Aorta (tissue), 5 donors: Measurements from ENCODE around the gene CYP2E1. TPM values are rescaled to one million over a fixed set of nuclear protein-coding genes. Genes with fewer than 3 reads are reported as not detected.
"Not testable (repeated sequence)": the region's sequence is repeated elsewhere in the genome, so short reads cannot be mapped to it uniquely, and the experiment has no call there.

ENCODE experiments used
- ATAC-seq: fragments of 200-7000 bp; cut with Tn5 transposase; one replicate; pipeline ENCODE4 v1.9.1; 2022; ENCODE audit warnings: moderate library complexity; ENCODE audit not compliant: low FRiP score
- DNase-seq, 2 donors: peaks; one replicate each; pipeline ENCODE4 v3.0.0-alpha.2; 2020
- H3K27ac ChIP-seq, 2 donors: one replicate each; pipeline ENCODE4 v1.5.1; 2013; ENCODE audit warnings: low read length in 2 of 2, mild to moderate bottlenecking in 2 of 2, moderate library complexity in 2 of 2, control low read depth in 1 of 2, inconsistent platforms in 1 of 2, low read depth in 1 of 2
- H3K27me3 ChIP-seq, 2 donors: one replicate each; pipeline ENCODE4 v1.6.1; 2013; ENCODE audit warnings: control low read depth in 1 of 2, low read length in 1 of 2, mild to moderate bottlenecking in 1 of 2, moderate library complexity in 1 of 2; ENCODE audit not compliant: insufficient read depth in 2 of 2, control insufficient read depth in 1 of 2
- H3K36me3 ChIP-seq, 2 donors: one replicate each; pipeline ENCODE4 v1.6.1; 2013; ENCODE audit warnings: control low read depth in 1 of 2, low read length in 1 of 2, mild to moderate bottlenecking in 1 of 2; ENCODE audit not compliant: insufficient read depth in 2 of 2, control insufficient read depth in 1 of 2
- H3K4me1 ChIP-seq, 2 donors: one replicate each; pipeline ENCODE4 v1.6.1; 2013; ENCODE audit warnings: low read length in 2 of 2, control low read depth in 1 of 2, mild to moderate bottlenecking in 1 of 2, moderate library complexity in 1 of 2; ENCODE audit not compliant: insufficient read depth in 2 of 2, control insufficient read depth in 1 of 2
- H3K4me3 ChIP-seq, 2 donors: one replicate each; pipeline ENCODE4 v1.5.1; 2013; ENCODE audit warnings: low read length in 2 of 2, control low read depth in 1 of 2, mild to moderate bottlenecking in 1 of 2
- H3K9me3 ChIP-seq: one replicate; pipeline ENCODE4 v1.6.1; 2013; ENCODE audit warnings: mild to moderate bottlenecking, low read length; ENCODE audit not compliant: control insufficient read depth
- WGBS, 2 donors: extraction: QIAGEN DNeasy Blood & Tissue Kit; methylation state at CpG; one replicate each; pipeline ENCODE4 v1.1.7; 2013; 5-methylcytosine and 5-hydroxymethylcytosine counted together
- intact Hi-C, 2 donors: fragments of 100-400 bp; cut with DNase I; formaldehyde crosslinking; loops; one replicate each; pipeline versions ENCODE4 v1.14.2 to v1.15.0; 2022
- polyA plus RNA-seq, 2 donors: library from polyadenylated mRNA; stranded (reverse); fragments of 200-250 nt; gene quantifications; one replicate each; pipeline ENCODE4 v1.2.3, GENCODE V29; 2013
- total RNA-seq, 2 donors: library from RNA; stranded (reverse); fragmentation: NEBNext Ultra II Directional; extraction: Animal tissue kit (Norgen Biotek cat#: 25700); gene quantifications; one replicate each; pipeline ENCODE4 v1.2.1, GENCODE V29; 2021
- donor health status: healthy with polysubstance abuse.
- donor health status: Bipolar disorder and iron deficiency.
- donor health status: DM: no; HTN: no; CAD: no.
- donor health status: DM: no; HTN: no; CAD: no.
- donor health status: DM: yes; HTN: yes; CAD: no.

The CYP2E1 gene
- total and polyA plus RNA-seq, 4 donors, result 0.63 to 6.9 (median 4.0) TPM

DNA sequence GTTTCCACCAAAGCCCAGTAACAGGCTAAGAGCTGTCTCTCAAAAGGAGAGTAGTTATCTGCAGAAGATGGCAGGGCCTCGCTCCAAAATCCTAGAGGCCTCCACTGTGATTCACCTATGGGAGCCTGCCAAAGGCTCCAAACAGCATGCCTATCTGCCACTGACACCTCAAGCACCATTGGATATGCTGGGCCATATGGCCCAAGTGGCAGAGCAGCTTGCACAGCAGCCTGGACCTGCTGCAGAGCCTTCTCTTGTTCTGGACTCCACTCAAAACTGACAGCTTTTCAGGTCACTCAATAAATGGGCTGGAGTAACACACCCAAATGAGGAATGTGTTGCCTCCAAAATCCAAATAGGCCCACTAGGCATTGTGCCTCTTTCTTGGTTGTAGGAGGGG is 28.0 kb upstream of the CYP2E1 start:
- H3K4me3 ChIP-seq, H3K27ac ChIP-seq, intact Hi-C loops, ATAC-seq, H3K27me3 ChIP-seq, H3K4me1 ChIP-seq, H3K36me3 ChIP-seq, DNase-seq, H3K9me3 ChIP-seq: not testable (repeated sequence)
- 67 to 74% methylated on average over 1 of the region's 1 CpG for WGBS, 2 donors

GRCh38 chr10:133500897-133501296 is 26.3 kb upstream of the CYP2E1 start:
- H3K27me3 ChIP-seq, H3K4me1 ChIP-seq, intact Hi-C loops, DNase-seq, H3K27ac ChIP-seq, ATAC-seq, H3K36me3 ChIP-seq, H3K4me3 ChIP-seq, H3K9me3 ChIP-seq: not testable (repeated sequence)
- WGBS, 2 donors, result 65 to 66% methylated on average over 4 of the region's 4 CpGs

DNA sequence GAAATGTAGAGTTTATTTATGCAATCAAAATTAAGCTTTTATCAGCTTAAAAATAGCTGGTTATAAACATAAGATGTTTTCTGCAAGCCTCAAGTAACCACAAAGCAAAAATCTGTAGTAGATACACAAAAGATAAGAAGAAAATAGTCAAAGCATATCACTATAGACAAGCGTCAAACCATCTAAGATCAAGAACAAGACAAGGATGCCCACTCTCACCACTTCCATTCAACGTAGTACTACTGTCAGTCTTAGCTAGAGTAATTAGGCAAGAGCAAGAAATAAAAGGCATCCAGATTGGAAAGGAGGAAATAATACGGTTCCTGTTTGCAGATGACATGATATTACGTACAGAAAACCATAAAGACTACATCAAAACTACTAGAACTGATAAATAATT is 17.5 kb upstream of the CYP2E1 start:
- no peak overlapping the region for H3K4me3 ChIP-seq
- no peaks in the 10 kb centered on the region for H3K9me3 ChIP-seq
- DNase-seq, result no peak
- H3K27ac ChIP-seq, result no peak overlapping the region
- ATAC-seq, result no peak
- 78 to 83% methylated on average over 4 of the region's 4 CpGs for WGBS, 2 donors
- H3K27me3 ChIP-seq, result no peaks in the 10 kb centered on the region
- peaks cover 1 to 3% of the 10 kb centered on the region in 2 donors for H3K36me3 ChIP-seq
- H3K4me1 ChIP-seq, result no peaks in the 10 kb centered on the region
- intact Hi-C loops, result no loop called here

DNA sequence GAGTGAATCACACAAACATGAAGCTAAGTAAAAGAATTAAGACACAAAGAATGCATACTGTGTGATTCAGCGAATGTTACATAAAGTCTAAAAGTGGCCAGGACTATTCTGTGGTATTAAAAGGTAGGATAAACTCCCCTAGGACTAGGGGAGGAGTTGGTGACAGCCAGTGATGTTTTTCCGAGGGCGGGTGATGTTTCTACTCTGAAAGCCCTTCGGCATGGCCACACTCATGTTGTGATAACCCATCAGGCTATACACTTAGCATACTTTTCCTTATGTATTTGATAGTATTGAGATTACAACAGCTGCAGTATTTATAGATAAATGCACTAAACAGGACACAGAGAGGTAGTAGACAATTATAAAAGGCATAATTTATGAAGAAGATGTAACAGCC is 15.8 kb upstream of the CYP2E1 start:
- 69 to 73% methylated on average over 4 of the region's 4 CpGs for WGBS, 2 donors
- Histone ChIP-seq H3K27me3 (no peaks in the 10 kb centered on the region), H3K4me3 (no peak overlapping the region), H3K4me1 (no peaks in the 10 kb centered on the region), H3K9me3 (no peaks in the 10 kb centered on the region), H3K27ac (no peak overlapping the region), H3K36me3 (peaks cover 1 to 3% of the 10 kb centered on the region in 2 donors)
- DNase-seq (no peak), ATAC-seq (no peak)
- intact Hi-C loops, result no loop called here

DNA sequence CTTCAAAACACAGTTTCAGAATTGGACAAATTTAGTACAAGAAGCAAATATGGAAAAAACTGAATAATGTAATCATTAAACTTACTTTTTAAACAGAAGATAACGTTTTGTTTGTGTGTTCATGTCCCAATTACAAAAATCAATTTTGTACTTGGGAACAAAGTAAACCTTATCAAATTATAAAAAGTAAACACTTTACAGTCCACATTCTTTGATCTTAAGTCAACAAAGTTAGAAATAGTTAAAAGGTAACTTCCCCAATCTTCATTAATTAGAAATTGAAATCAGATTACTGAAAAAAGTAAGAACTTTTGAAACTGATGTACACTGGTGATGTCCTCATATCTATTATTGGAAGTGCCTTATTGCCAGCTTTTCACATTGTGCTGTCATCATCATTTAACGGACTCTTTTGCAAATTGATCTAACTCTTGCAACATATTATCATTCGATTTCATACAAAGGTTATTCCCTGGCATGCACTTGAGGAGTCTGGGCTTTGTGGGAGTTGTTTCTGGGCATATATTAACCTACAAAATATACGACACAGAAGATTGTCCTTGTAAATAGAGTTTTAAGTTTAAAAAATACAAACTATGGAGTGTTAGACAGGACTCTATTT is 15.1 kb upstream of the CYP2E1 start:
- Histone ChIP-seq H3K4me3 (no peak overlapping the region), H3K9me3 (no peaks in the 10 kb centered on the region), H3K27me3 (no peaks in the 10 kb centered on the region), H3K4me1 (no peaks in the 10 kb centered on the region), H3K36me3 (peaks cover 0 to under 1% of the 10 kb centered on the region in 2 donors), H3K27ac (no peak overlapping the region)
- no peak for DNase-seq
- no peak for ATAC-seq
- intact Hi-C loops, result no loop called here
- 55 to 58% methylated on average over 4 of the region's 4 CpGs for WGBS, 2 donors

GRCh38 chr10:133515471-133515870 is 11.7 kb upstream of the CYP2E1 start:
- WGBS, 2 donors, result 72 to 74% methylated on average over 4 of the region's 4 CpGs
- H3K27me3 ChIP-seq, result no peaks in the 10 kb centered on the region
- H3K4me1 ChIP-seq, result no peaks in the 10 kb centered on the region
- DNase-seq (no peak), ATAC-seq (no peak)
- no peaks in the 10 kb centered on the region for H3K9me3 ChIP-seq
- no peak overlapping the region for H3K27ac ChIP-seq
- no peak overlapping the region for H3K4me3 ChIP-seq
- no peaks in the 10 kb centered on the region for H3K36me3 ChIP-seq
- intact Hi-C loops, result no loop called here

DNA sequence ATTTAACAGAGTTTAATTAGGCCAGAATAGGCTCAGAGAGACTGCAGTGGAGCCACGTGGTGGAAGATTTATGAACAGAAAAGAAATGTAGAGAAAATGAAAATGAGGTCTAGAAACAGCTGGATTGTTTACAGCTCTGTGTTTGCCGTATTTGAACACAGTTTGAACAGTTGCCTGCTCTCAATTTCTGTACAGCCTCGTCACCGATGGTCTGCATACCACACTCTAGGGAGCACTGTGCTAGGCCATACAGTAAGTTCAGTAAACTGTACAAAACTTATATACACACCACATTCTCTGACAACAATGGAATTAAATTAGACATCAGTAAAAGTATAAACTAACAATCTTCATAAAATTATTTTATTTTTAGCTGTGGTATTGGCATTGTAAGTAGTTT is 11.1 kb upstream of the CYP2E1 start:
- DNase-seq (no peak), ATAC-seq (no peak)
- no peaks in the 10 kb centered on the region for H3K4me1 ChIP-seq
- H3K4me3 ChIP-seq, result no peak overlapping the region
- H3K27ac ChIP-seq, result no peak overlapping the region
- no peaks in the 10 kb centered on the region for H3K36me3 ChIP-seq
- H3K27me3 ChIP-seq, result no peaks in the 10 kb centered on the region
- no peaks in the 10 kb centered on the region for H3K9me3 ChIP-seq
- 58 to 64% methylated on average over 4 of the region's 4 CpGs for WGBS, 2 donors
- intact Hi-C loops, result no loop called here

- not testable (repeated sequence) for H3K9me3 ChIP-seq, H3K36me3 ChIP-seq, ATAC-seq
Measured at GRCh38 chr10:133518517-133518916, 8.6 kb upstream of the CYP2E1 start.

GRCh38 chr10:133520193-133520738 is 6.9 kb upstream of the CYP2E1 start:
- intact Hi-C loops, result no loop called here
- H3K27me3 ChIP-seq, result no peaks in the 10 kb centered on the region
- no peaks in the 10 kb centered on the region for H3K4me1 ChIP-seq
- WGBS, 2 donors, result 2% methylated on average over 31 to 33 of the region's 33 CpGs
- H3K9me3 ChIP-seq, result peaks cover 6% of the 10 kb centered on the region
- ATAC-seq, result peak; percentile 93
- H3K4me3 ChIP-seq, result no peak overlapping the region
- no peaks in the 10 kb centered on the region for H3K36me3 ChIP-seq
- peak; percentile 86 to 92 for DNase-seq
- H3K27ac ChIP-seq, result no peak overlapping the region

More at GRCh38 chr10:133518517-133518916, 8.6 kb upstream of the CYP2E1 start:
- DNase-seq, H3K4me3 ChIP-seq, H3K27ac ChIP-seq, H3K27me3 ChIP-seq, H3K4me1 ChIP-seq, intact Hi-C loops: not testable (repeated sequence)
- 86% methylated on average over 5 of the region's 5 CpGs for WGBS, 2 donors
